Naive B cell (primary cell): ENCODE measurements around the gene EXOC6B. TPM values are rescaled to one million over a fixed set of nuclear protein-coding genes. Genes with fewer than 3 reads are reported as not detected.

Source experiments
- ATAC-seq, 2 donors: fragments of 150-1000 bp; cut with Tn5 transposase; 2 replicates each; pipeline ENCODE4 v1.10.0; 2021; ENCODE audit warnings: low read depth in 2 of 2, mild to moderate bottlenecking in 2 of 2, moderate library complexity in 2 of 2
- DNase-seq: peaks from one replicate; pipeline ENCODE4 v3.0.0; 2022
- H3K27ac Mint-ChIP-seq, 6 donors: one replicate each; pipeline ENCODE4 v1.8.0; 2020 to 2022; ENCODE audit warnings: mild to moderate bottlenecking in 6 of 6, mixed read lengths in 6 of 6, moderate library complexity in 5 of 6, inconsistent platforms in 2 of 6
- H3K27me3 Mint-ChIP-seq, 3 donors: one replicate each; pipeline ENCODE4 v1.8.0; 2021 to 2022; ENCODE audit warnings: mixed read lengths in 3 of 3, mild to moderate bottlenecking in 1 of 3
- H3K36me3 Mint-ChIP-seq, 2 donors: one replicate each; pipeline ENCODE4 v1.8.0; 2020 to 2022; ENCODE audit warnings: mixed read lengths in 2 of 2, inconsistent platforms in 1 of 2, mild to moderate bottlenecking in 1 of 2
- H3K4me1 Mint-ChIP-seq, 3 donors: one replicate each; pipeline ENCODE4 v1.8.0; 2020 to 2022; ENCODE audit warnings: mixed read lengths in 3 of 3, inconsistent platforms in 1 of 3, mild to moderate bottlenecking in 1 of 3, moderate library complexity in 1 of 3
- H3K4me3 Mint-ChIP-seq, 8 donors: one replicate each; pipeline ENCODE4 v1.8.0; 2020 to 2022; ENCODE audit warnings: mild to moderate bottlenecking in 8 of 8, mixed read lengths in 8 of 8, moderate library complexity in 8 of 8, inconsistent platforms in 2 of 8
- H3K9me3 Mint-ChIP-seq, 7 donors: one replicate each; pipeline ENCODE4 v1.8.0; 2020 to 2022; ENCODE audit warnings: mixed read lengths in 7 of 7, mild to moderate bottlenecking in 5 of 7, inconsistent platforms in 2 of 7, moderate library complexity in 1 of 7
- polyA plus RNA-seq, 6 donors: library from polyadenylated mRNA; unstranded; fragments of 300-500 nt; fragmentation: Illumina TruSeq; gene quantifications; one replicate each; pipeline ENCODE4 v1.2.3, GENCODE V29; 2021; ENCODE audit warnings: low read depth in 6 of 6

Gene EXOC6B
- polyA plus RNA-seq, 6 donors from 2014 or later = 1.8 to 3.0 (median 2.6) TPM; not detected in 1

GRCh38 chr2:72765997-72766609 is 59.7 kb downstream of the EXOC6B start:
- Mint-ChIP-seq H3K27ac (peak overlapping the region in 1 of 6 donors; percentile 28), H3K4me1 (no peaks in the 10 kb centered on the region), H3K27me3 (no peaks in the 10 kb centered on the region), H3K9me3 (peaks cover 0 to 24% (median 20%) of the 10 kb centered on the region in 7 donors), H3K4me3 (no peak overlapping the region), H3K36me3 (peaks cover 12 to 14% of the 10 kb centered on the region in 2 donors)
- no peak for ATAC-seq
- DNase-seq = no peak

- Mint-ChIP-seq H3K4me3 (no peak overlapping the region), H3K36me3 (peaks cover 25 to 31% of the 10 kb centered on the region in 2 donors), H3K4me1 (no peaks in the 10 kb centered on the region), H3K9me3 (peaks cover 0 to 33% (median 27%) of the 10 kb centered on the region in 7 donors), H3K27ac (no peak overlapping the region), H3K27me3 (no peaks in the 10 kb centered on the region)
- no peak for ATAC-seq
- no peak for DNase-seq
Observed at GRCh38 chr2:72762276-72762675, 63.6 kb downstream of the EXOC6B start.

GRCh38 chr2:72759755-72760154 is 66.1 kb downstream of the EXOC6B start:
- Mint-ChIP-seq H3K27me3 (no peaks in the 10 kb centered on the region), H3K36me3 (peaks cover 25 to 31% of the 10 kb centered on the region in 2 donors), H3K4me3 (no peak overlapping the region), H3K27ac (no peak overlapping the region), H3K4me1 (no peaks in the 10 kb centered on the region), H3K9me3 (peaks cover 0 to 33% (median 27%) of the 10 kb centered on the region in 7 donors)
- no peak for ATAC-seq
- no peak for DNase-seq

- Mint-ChIP-seq H3K36me3 (peaks cover 14 to 22% of the 10 kb centered on the region in 2 donors), H3K9me3 (peaks cover 0 to 21% (median 17%) of the 10 kb centered on the region in 7 donors), H3K27me3 (no peaks in the 10 kb centered on the region), H3K4me1 (no peaks in the 10 kb centered on the region), H3K4me3 (no peak overlapping the region), H3K27ac (no peak overlapping the region)
- no peak for ATAC-seq
- no peak for DNase-seq
Observed at GRCh38 chr2:72757177-72757775, 68.6 kb downstream of the EXOC6B start.

GRCh38 chr2:72755647-72756423 is 70.0 kb downstream of the EXOC6B start:
- Mint-ChIP-seq H3K9me3 (peaks cover 0 to 6% (median 4%) of the 10 kb centered on the region in 7 donors), H3K27ac (no peak overlapping the region), H3K36me3 (peaks cover 8 to 17% of the 10 kb centered on the region in 2 donors), H3K4me1 (no peaks in the 10 kb centered on the region), H3K27me3 (no peaks in the 10 kb centered on the region), H3K4me3 (no peak overlapping the region)
- no peak for DNase-seq
- ATAC-seq = no peak

- Mint-ChIP-seq H3K4me1 (no peaks in the 10 kb centered on the region), H3K4me3 (no peak overlapping the region), H3K36me3 (peaks cover 0 to 6% of the 10 kb centered on the region in 2 donors), H3K27ac (no peak overlapping the region), H3K9me3 (peaks cover 0 to 2% (median 0%) of the 10 kb centered on the region in 7 donors), H3K27me3 (no peaks in the 10 kb centered on the region)
- no peak for DNase-seq
- ATAC-seq = no peak
Observed at GRCh38 chr2:72754628-72755320, 71.1 kb downstream of the EXOC6B start.

- Mint-ChIP-seq H3K27me3 (no peaks in the 10 kb centered on the region), H3K27ac (no peak overlapping the region), H3K36me3 (no peaks in the 10 kb centered on the region), H3K9me3 (no peaks in the 10 kb centered on the region), H3K4me3 (no peak overlapping the region), H3K4me1 (no peaks in the 10 kb centered on the region)
- ATAC-seq (no peak), DNase-seq (no peak)
Observed at GRCh38 chr2:72750977-72751639, 74.7 kb downstream of the EXOC6B start.

GRCh38 chr2:72750466-72750865 is 75.4 kb downstream of the EXOC6B start:
- no peaks in the 10 kb centered on the region for H3K9me3 Mint-ChIP-seq
- H3K36me3 Mint-ChIP-seq = no peaks in the 10 kb centered on the region
- no peak overlapping the region for H3K4me3 Mint-ChIP-seq
- no peak overlapping the region for H3K27ac Mint-ChIP-seq
- no peak for ATAC-seq
- no peak for DNase-seq
- no peaks in the 10 kb centered on the region for H3K27me3 Mint-ChIP-seq
- H3K4me1 Mint-ChIP-seq = no peaks in the 10 kb centered on the region

GRCh38 chr2:72747344-72747743 is 78.5 kb downstream of the EXOC6B start:
- ATAC-seq = no peak
- DNase-seq = no peak
- no peak overlapping the region for H3K4me3 Mint-ChIP-seq
- no peaks in the 10 kb centered on the region for H3K4me1 Mint-ChIP-seq
- H3K27ac Mint-ChIP-seq = no peak overlapping the region
- no peaks in the 10 kb centered on the region for H3K36me3 Mint-ChIP-seq
- H3K27me3 Mint-ChIP-seq = no peaks in the 10 kb centered on the region
- H3K9me3 Mint-ChIP-seq = no peaks in the 10 kb centered on the region

GRCh38 chr2:72745679-72746368 is 80.0 kb downstream of the EXOC6B start:
- Mint-ChIP-seq H3K9me3 (no peaks in the 10 kb centered on the region), H3K36me3 (no peaks in the 10 kb centered on the region), H3K4me1 (no peaks in the 10 kb centered on the region), H3K27ac (no peak overlapping the region), H3K27me3 (no peaks in the 10 kb centered on the region), H3K4me3 (no peak overlapping the region)
- peak; percentile 1 for DNase-seq
- no peak for ATAC-seq

- no peak overlapping the region for H3K4me3 Mint-ChIP-seq
- no peaks in the 10 kb centered on the region for H3K4me1 Mint-ChIP-seq
- ATAC-seq (no peak), DNase-seq (no peak)
- no peak overlapping the region for H3K27ac Mint-ChIP-seq
- H3K27me3 Mint-ChIP-seq = no peaks in the 10 kb centered on the region
- no peaks in the 10 kb centered on the region for H3K9me3 Mint-ChIP-seq
- H3K36me3 Mint-ChIP-seq = no peaks in the 10 kb centered on the region
Observed at GRCh38 chr2:72744049-72744448, 81.8 kb downstream of the EXOC6B start.

GRCh38 chr2:72743481-72743880 is 82.4 kb downstream of the EXOC6B start:
- Mint-ChIP-seq H3K4me3 (no peak overlapping the region), H3K9me3 (no peaks in the 10 kb centered on the region)
- ATAC-seq = no peak

GRCh38 chr2:72738096-72738495 is 87.7 kb downstream of the EXOC6B start:
- H3K9me3 Mint-ChIP-seq = no peaks in the 10 kb centered on the region
- DNase-seq (no peak), ATAC-seq (no peak)
- no peak overlapping the region for H3K27ac Mint-ChIP-seq
- H3K27me3 Mint-ChIP-seq = no peaks in the 10 kb centered on the region
- no peaks in the 10 kb centered on the region for H3K36me3 Mint-ChIP-seq
- H3K4me3 Mint-ChIP-seq = no peak overlapping the region
- no peaks in the 10 kb centered on the region for H3K4me1 Mint-ChIP-seq

More at GRCh38 chr2:72743481-72743880, 82.4 kb downstream of the EXOC6B start:
- no peaks in the 10 kb centered on the region for H3K36me3 Mint-ChIP-seq
- H3K4me1 Mint-ChIP-seq = no peaks in the 10 kb centered on the region
- DNase-seq = no peak
- no peak overlapping the region for H3K27ac Mint-ChIP-seq
- no peaks in the 10 kb centered on the region for H3K27me3 Mint-ChIP-seq
